ENCODE results near the gene ABCC8. TPM values are rescaled to one million over a fixed set of nuclear protein-coding genes. Genes with fewer than 3 reads are reported as not detected.
A peak's percentile ranks its signal among the peaks of the same experiment; 100 is the strongest.

ABCC8 gene
- total RNA-seq, 1 donor from 2014 or later: 0.83 TPM

GRCh38 chr11:17473071-17473744 lies 3.4 kb downstream of the ABCC8 start:
- no peak for DNase-seq (ENCODE audit: low spot score)
- no peak for ATAC-seq

- DNase-seq (ENCODE audit: low spot score) (no peak), ATAC-seq (no peak)
Observed at GRCh38 chr11:17472467-17472866, 4.2 kb downstream of the ABCC8 start.

GRCh38 chr11:17471501-17471900 lies 5.1 kb downstream of the ABCC8 start:
- ATAC-seq (peak; percentile 87), DNase-seq (ENCODE audit: low spot score) (peak; percentile 50)

- ATAC-seq: no peak
Observed at GRCh38 chr11:17469998-17470397, 6.6 kb downstream of the ABCC8 start.

GRCh38 chr11:17468122-17468521 lies 8.5 kb downstream of the ABCC8 start:
- no peak for DNase-seq (ENCODE audit: low spot score)
- no peak for ATAC-seq

More at GRCh38 chr11:17469998-17470397, 6.6 kb downstream of the ABCC8 start:
- no peak for DNase-seq (ENCODE audit: low spot score)

GRCh38 chr11:17463546-17464174 lies 13.0 kb downstream of the ABCC8 start:
- ATAC-seq (no peak), DNase-seq (ENCODE audit: low spot score) (no peak)

- no peak for DNase-seq (ENCODE audit: low spot score)
- no peak for ATAC-seq
Observed at GRCh38 chr11:17462940-17463339, 13.7 kb downstream of the ABCC8 start.

GRCh38 chr11:17460406-17460805 lies 16.2 kb downstream of the ABCC8 start:
- ATAC-seq (no peak), DNase-seq (ENCODE audit: low spot score) (no peak)

GRCh38 chr11:17459236-17459896 lies 17.3 kb downstream of the ABCC8 start:
- DNase-seq (ENCODE audit: low spot score) (no peak), ATAC-seq (no peak)

GRCh38 chr11:17458268-17458667 lies 18.4 kb downstream of the ABCC8 start:
- no peak for ATAC-seq

GRCh38 chr11:17457396-17458173 lies 19.1 kb downstream of the ABCC8 start:
- no peak for ATAC-seq

More at GRCh38 chr11:17458268-17458667, 18.4 kb downstream of the ABCC8 start:
- no peak for DNase-seq (ENCODE audit: low spot score)

GRCh38 chr11:17452668-17453067 lies 24.0 kb downstream of the ABCC8 start:
- DNase-seq (ENCODE audit: low spot score) (no peak), ATAC-seq (no peak)

More at GRCh38 chr11:17457396-17458173, 19.1 kb downstream of the ABCC8 start:
- no peak for DNase-seq (ENCODE audit: low spot score)

- ATAC-seq (no peak), DNase-seq (ENCODE audit: low spot score) (no peak)
Observed at GRCh38 chr11:17449158-17449557, 27.5 kb downstream of the ABCC8 start.

- ATAC-seq: no peak
- no peak for DNase-seq (ENCODE audit: low spot score)
Observed at GRCh38 chr11:17446482-17446881, 30.2 kb downstream of the ABCC8 start.

GRCh38 chr11:17445240-17445795 lies 31.3 kb downstream of the ABCC8 start:
- ATAC-seq (no peak), DNase-seq (ENCODE audit: low spot score) (no peak)

GRCh38 chr11:17443926-17444690 lies 32.5 kb downstream of the ABCC8 start:
- no peak for ATAC-seq
- no peak for DNase-seq (ENCODE audit: low spot score)

- ATAC-seq (peak; percentile 26), DNase-seq (ENCODE audit: low spot score) (no peak)
Observed at GRCh38 chr11:17443423-17443822, 33.2 kb downstream of the ABCC8 start.

- no peak for DNase-seq (ENCODE audit: low spot score)
- no peak for ATAC-seq
Observed at GRCh38 chr11:17443000-17443399, 33.6 kb downstream of the ABCC8 start.

- DNase-seq (ENCODE audit: low spot score) (no peak), ATAC-seq (peak; percentile 26)
Observed at GRCh38 chr11:17439316-17439782, 37.3 kb downstream of the ABCC8 start.

GRCh38 chr11:17437366-17437765 lies 39.3 kb downstream of the ABCC8 start:
- ATAC-seq (no peak), DNase-seq (ENCODE audit: low spot score) (no peak)
